ENCODE data around the gene TECPR2. TPM values are rescaled to one million over a fixed set of nuclear protein-coding genes. Genes with fewer than 3 reads are reported as not detected.

TECPR2 gene
- total and polyA plus RNA-seq, 2 of the 13 experiments (the other 11 are each of a cell fraction or from before 2014, with no cell fraction given), result 3.5 to 5.7 TPM

DNA sequence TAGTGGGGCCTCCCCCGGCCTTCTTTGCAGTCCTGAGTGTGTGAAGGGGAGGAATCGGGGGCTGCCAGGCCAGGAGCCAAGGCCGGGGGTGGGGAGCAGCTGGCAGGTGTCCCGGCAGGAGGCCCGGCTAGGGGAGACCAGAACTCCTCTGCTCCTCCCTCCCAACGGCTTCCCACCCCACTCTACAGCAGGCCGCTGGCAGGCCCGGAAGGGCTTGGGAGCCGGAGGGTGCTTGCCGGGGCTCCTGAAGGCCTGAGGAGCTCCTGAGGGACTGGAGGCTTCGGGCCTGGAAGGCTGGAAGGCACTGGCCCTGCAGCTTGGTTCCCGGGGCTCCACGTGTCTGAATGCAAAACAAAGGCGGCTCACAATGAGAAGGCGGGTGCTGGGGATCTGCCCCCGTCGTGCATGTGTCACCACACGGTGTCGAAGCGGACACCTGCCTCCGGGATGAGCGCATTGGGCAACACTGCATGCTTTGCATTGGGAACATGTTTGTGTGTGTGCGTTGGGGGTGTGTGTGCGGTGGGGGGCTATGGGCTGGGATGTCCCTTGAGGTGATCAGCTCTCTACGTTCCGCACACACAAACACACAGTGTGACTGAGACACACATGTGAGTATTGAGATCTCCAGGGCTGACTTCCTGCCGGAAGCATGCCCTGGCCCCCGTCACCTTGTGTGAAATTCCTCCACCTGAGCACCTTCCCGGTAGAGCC lies 177.7 kb downstream of the TECPR2 start (continued):
- TF ChIP-seq, protein P1, sequence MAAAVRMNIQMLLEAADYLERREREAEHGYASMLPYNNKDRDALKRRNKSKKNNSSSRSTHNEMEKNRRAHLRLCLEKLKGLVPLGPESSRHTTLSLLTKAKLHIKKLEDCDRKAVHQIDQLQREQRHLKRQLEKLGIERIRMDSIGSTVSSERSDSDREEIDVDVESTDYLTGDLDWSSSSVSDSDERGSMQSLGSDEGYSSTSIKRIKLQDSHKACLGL (CRISPR knock-in tag; IDR thresholded peaks at IDR 0.05), result peak; percentile 88; the same call in 1 of the 2 replicates
- TF ChIP-seq, protein P2, sequence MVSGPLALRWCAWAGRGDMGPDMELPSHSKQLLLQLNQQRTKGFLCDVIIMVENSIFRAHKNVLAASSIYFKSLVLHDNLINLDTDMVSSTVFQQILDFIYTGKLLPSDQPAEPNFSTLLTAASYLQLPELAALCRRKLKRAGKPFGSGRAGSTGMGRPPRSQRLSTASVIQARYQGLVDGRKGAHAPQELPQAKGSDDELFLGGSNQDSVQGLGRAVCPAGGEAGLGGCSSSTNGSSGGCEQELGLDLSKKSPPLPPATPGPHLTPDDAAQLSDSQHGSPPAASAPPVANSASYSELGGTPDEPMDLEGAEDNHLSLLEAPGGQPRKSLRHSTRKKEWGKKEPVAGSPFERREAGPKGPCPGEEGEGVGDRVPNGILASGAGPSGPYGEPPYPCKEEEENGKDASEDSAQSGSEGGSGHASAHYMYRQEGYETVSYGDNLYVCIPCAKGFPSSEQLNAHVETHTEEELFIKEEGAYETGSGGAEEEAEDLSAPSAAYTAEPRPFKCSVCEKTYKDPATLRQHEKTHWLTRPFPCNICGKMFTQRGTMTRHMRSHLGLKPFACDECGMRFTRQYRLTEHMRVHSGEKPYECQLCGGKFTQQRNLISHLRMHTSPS (CRISPR knock-in tag; IDR thresholded peaks at IDR 0.05; ENCODE audit: low read depth), result no peak; the same call in 1 of the 2 replicates
- TF ChIP-seq ZNF7 (CRISPR knock-in tag; IDR thresholded peaks at IDR 0.05), result 0 out of 2 replicates have a peak, but pooled peaks have one; percentile 9
- TF ChIP-seq HES4 (CRISPR knock-in tag; IDR thresholded peaks at IDR 0.05; ENCODE audit: borderline replicate concordance), result no peak; the same call in 1 of the 2 replicates
- TF ChIP-seq REL (CRISPR knock-in tag; conservative IDR thresholded peaks at IDR 0.05), result peak; percentile 55; the same call in 1 of the 2 replicates
- TF ChIP-seq, protein P3, sequence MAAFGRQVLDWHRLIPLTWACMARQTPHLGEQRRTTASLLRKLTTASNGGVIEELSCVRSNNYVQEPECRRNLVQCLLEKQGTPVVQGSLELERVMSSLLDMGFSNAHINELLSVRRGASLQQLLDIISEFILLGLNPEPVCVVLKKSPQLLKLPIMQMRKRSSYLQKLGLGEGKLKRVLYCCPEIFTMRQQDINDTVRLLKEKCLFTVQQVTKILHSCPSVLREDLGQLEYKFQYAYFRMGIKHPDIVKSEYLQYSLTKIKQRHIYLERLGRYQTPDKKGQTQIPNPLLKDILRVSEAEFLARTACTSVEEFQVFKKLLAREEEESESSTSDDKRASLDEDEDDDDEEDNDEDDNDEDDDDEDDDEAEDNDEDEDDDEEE (CRISPR knock-in tag; IDR thresholded peaks at IDR 0.05), result no peak
- TF ChIP-seq, protein P4, sequence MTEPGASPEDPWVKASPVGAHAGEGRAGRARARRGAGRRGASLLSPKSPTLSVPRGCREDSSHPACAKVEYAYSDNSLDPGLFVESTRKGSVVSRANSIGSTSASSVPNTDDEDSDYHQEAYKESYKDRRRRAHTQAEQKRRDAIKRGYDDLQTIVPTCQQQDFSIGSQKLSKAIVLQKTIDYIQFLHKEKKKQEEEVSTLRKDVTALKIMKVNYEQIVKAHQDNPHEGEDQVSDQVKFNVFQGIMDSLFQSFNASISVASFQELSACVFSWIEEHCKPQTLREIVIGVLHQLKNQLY (CRISPR knock-in tag; IDR thresholded peaks at IDR 0.05), result no peak
- TF ChIP-seq, protein P5, sequence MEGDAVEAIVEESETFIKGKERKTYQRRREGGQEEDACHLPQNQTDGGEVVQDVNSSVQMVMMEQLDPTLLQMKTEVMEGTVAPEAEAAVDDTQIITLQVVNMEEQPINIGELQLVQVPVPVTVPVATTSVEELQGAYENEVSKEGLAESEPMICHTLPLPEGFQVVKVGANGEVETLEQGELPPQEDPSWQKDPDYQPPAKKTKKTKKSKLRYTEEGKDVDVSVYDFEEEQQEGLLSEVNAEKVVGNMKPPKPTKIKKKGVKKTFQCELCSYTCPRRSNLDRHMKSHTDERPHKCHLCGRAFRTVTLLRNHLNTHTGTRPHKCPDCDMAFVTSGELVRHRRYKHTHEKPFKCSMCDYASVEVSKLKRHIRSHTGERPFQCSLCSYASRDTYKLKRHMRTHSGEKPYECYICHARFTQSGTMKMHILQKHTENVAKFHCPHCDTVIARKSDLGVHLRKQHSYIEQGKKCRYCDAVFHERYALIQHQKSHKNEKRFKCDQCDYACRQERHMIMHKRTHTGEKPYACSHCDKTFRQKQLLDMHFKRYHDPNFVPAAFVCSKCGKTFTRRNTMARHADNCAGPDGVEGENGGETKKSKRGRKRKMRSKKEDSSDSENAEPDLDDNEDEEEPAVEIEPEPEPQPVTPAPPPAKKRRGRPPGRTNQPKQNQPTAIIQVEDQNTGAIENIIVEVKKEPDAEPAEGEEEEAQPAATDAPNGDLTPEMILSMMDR (CRISPR knock-in tag; IDR thresholded peaks at IDR 0.05), result no peak; the same call in 1 of the 2 replicates
- TF ChIP-seq FOXA3 (CRISPR knock-in tag; IDR thresholded peaks at IDR 0.05), result peak; percentile 47
- TF ChIP-seq ZFP37 (CRISPR knock-in tag; IDR thresholded peaks at IDR 0.05; ENCODE audit: borderline replicate concordance), result no peak
- TF ChIP-seq ATM (IDR thresholded peaks at IDR 0.05; ENCODE audit: borderline replicate concordance), result no peak
- no peak for TF ChIP-seq SIX4 (CRISPR knock-in tag; IDR thresholded peaks at IDR 0.05)
- TF ChIP-seq, protein P6, sequence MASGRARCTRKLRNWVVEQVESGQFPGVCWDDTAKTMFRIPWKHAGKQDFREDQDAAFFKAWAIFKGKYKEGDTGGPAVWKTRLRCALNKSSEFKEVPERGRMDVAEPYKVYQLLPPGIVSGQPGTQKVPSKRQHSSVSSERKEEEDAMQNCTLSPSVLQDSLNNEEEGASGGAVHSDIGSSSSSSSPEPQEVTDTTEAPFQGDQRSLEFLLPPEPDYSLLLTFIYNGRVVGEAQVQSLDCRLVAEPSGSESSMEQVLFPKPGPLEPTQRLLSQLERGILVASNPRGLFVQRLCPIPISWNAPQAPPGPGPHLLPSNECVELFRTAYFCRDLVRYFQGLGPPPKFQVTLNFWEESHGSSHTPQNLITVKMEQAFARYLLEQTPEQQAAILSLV (CRISPR knock-in tag; IDR thresholded peaks at IDR 0.05; ENCODE audit: borderline replicate concordance), result peak; percentile 68; the same call in 1 of the 2 replicates
- TF ChIP-seq, protein P7, sequence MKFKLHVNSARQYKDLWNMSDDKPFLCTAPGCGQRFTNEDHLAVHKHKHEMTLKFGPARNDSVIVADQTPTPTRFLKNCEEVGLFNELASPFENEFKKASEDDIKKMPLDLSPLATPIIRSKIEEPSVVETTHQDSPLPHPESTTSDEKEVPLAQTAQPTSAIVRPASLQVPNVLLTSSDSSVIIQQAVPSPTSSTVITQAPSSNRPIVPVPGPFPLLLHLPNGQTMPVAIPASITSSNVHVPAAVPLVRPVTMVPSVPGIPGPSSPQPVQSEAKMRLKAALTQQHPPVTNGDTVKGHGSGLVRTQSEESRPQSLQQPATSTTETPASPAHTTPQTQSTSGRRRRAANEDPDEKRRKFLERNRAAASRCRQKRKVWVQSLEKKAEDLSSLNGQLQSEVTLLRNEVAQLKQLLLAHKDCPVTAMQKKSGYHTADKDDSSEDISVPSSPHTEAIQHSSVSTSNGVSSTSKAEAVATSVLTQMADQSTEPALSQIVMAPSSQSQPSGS (CRISPR knock-in tag; IDR thresholded peaks at IDR 0.05), result no peak
- TF ChIP-seq ZNF746 (CRISPR knock-in tag; IDR thresholded peaks at IDR 0.05), result no peak; the same call in 1 of the 2 replicates
- no peak; the same call in 1 of the 2 replicates for TF ChIP-seq ZC3H4 (CRISPR knock-in tag; IDR thresholded peaks at IDR 0.05; ENCODE audit: borderline replicate concordance)
- TF ChIP-seq KLF12 (CRISPR knock-in tag; IDR thresholded peaks at IDR 0.05; ENCODE audit: borderline replicate concordance), result no peak
- 0 out of 2 replicates have a peak, but pooled peaks have one; percentile 28 for TF ChIP-seq NCOR1 (IDR thresholded peaks at IDR 0.05; ENCODE audit: borderline replicate concordance, low read length)
- no peak for TF ChIP-seq ZNF510 (CRISPR knock-in tag; IDR thresholded peaks at IDR 0.05; ENCODE audit: low read depth)
